Renal cortical epithelial cell (primary cell): ENCODE results near the gene DNAJC9. TPM values are rescaled to one million over a fixed set of nuclear protein-coding genes. Genes with fewer than 3 reads are reported as not detected.

Experiments
- total RNA-seq: library from RNA; depleted of rRNA; stranded (reverse); fragments of >200 nt; gene quantifications from 2 replicates; pipeline ENCODE4 v1.2.3, GENCODE V29; 2014

The DNAJC9 gene
- total RNA-seq, 1 donor from 2014 or later, result 21.2 TPM

Other genes with a start within 250 kb of the DNAJC9 start
- gene P4HA1, start 150.4 kb downstream of the DNAJC9 start, total RNA-seq, result 184 and 302 TPM in 2 replicates
- 1.2 and 1.7 TPM in 2 replicates for gene NUDT13, start 136.8 kb downstream of the DNAJC9 start, total RNA-seq
- gene ECD, start 79.2 kb downstream of the DNAJC9 start, total RNA-seq, result 32.1 and 33.7 TPM in 2 replicates
- gene FAM149B1, start 79.1 kb downstream of the DNAJC9 start, total RNA-seq, result 18.9 and 31.2 TPM in 2 replicates
- gene MRPS16, start 5.4 kb upstream of the DNAJC9 start, total RNA-seq, result 53.4 and 106 TPM in 2 replicates
- gene CFAP70, start 111.6 kb upstream of the DNAJC9 start, total RNA-seq, result 0.52 and 3.7 TPM in 2 replicates
- 153 and 222 TPM in 2 replicates for gene ANXA7, start 166.8 kb upstream of the DNAJC9 start, total RNA-seq
- gene MSS51, start 186.3 kb upstream of the DNAJC9 start, total RNA-seq, result 0.69 and 1.5 TPM in 2 replicates
- gene PPP3CB, start 248.8 kb upstream of the DNAJC9 start, total RNA-seq, result 27.3 and 60.2 TPM in 2 replicates